ENCODE measurements around the gene KCNE5.
A peak's percentile ranks its signal among the peaks of the same experiment; 100 is the strongest.

DNA sequence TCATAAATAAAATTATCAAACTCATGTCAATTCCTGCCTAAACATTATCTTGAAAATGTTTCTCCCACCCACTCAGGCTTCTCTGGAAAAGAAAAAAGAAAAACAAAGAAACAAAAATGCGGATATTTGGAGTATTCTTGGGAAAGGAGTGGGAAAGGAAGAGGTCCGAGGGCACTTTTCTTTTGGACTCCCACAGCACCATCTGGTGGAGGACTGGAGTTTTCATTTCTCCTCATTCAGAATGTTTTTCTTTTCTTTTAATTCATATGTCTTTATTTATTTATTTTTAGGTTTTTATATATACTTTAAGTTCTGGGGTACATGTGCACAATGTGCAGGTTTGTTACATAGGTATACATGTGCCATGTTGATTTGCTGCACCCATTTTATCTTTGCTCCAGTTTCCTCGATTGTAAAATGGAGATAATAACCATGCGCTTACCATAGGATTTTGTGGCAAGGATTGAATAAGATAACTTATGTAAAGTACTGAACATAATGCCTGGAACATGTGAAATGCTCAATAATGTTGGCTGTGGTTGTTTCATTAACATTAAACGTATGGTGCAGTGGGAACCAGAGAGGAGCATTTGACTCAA, 8.0 kb upstream of the KCNE5 start:
- TF ChIP-seq FOXM1 (IDR thresholded peaks at IDR 0.05; ENCODE audit: low read depth, low read length) (no peak), RAD21 (IDR thresholded peaks at IDR 0.05; ENCODE audit: insufficient read depth, low read depth, low read length) (peak; percentile 63), CTCF (IDR thresholded peaks at IDR 0.05 in 2 of 3, conservative IDR thresholded peaks at IDR 0.05 in 1 of 3; ENCODE audit: control insufficient read depth in 2 of 3, extremely low read depth in 1 of 3, insufficient read depth in 1 of 3, low read depth in 3 of 3, low read length in 3 of 3) (peak; percentile 31 to 48 (median 41); a peak in 4 of 6 replicates), ZNF274 (IDR thresholded peaks at IDR 0.05; ENCODE audit: insufficient read depth, insufficient read length) (no peak), SMC3 (IDR thresholded peaks at IDR 0.05; ENCODE audit: borderline replicate concordance, low read length) (peak; percentile 46; the same call in 1 of the 2 replicates), NFYA (IDR thresholded peaks at IDR 0.05; ENCODE audit: borderline replicate concordance, low read depth, low read length) (no peak), POLR2AphosphoS2 (IDR thresholded peaks at IDR 0.05; ENCODE audit: low read depth, low read length) (no peak), RAD51 (IDR thresholded peaks at IDR 0.05) (no peak), SIX5 (IDR thresholded peaks at IDR 0.05; ENCODE audit: low read depth, low read length, severe bottlenecking) (no peak), JUND (IDR thresholded peaks at IDR 0.05; ENCODE audit: low read depth, low read length) (no peak), FOS (IDR thresholded peaks at IDR 0.05; ENCODE audit: borderline replicate concordance, extremely low read depth, insufficient read length) (no peak)
